Measurements from ENCODE around the gene EDDM3A.
"Not testable (repeated sequence)": the region's sequence is repeated elsewhere in the genome, so short reads cannot be mapped to it uniquely, and the experiment has no call there.

Gene EDDM3A

GRCh38 chr14:20730891-20731290 lies 14.8 kb upstream of the EDDM3A start:
- no peaks in the 10 kb centered on the region for H3K4me1 ChIP-seq (ENCODE audit: control extremely low read depth in 1 of 4, control insufficient read depth in 4 of 4, insufficient read depth in 4 of 4, low read length in 3 of 4)
- H3K9me3 ChIP-seq (ENCODE audit: control extremely low read depth in 1 of 5, control insufficient read depth in 4 of 5, insufficient read depth in 2 of 5, low read depth in 1 of 5, low read length in 4 of 5), result no peaks in the 10 kb centered on the region
- H3K27me3 ChIP-seq (replicated peaks in 2 of 5; ENCODE audit: control insufficient read depth in 4 of 5, insufficient read depth in 5 of 5, low read length in 4 of 5), result no peaks in the 10 kb centered on the region
- DNase-seq, result no peak
- H3K27ac ChIP-seq (ENCODE audit: insufficient read depth in 1 of 2, low read depth in 1 of 2, low read length in 2 of 2, poor library complexity in 1 of 2, severe bottlenecking in 2 of 2), result no peak overlapping the region
- 58% methylated on average over 5 of the region's 6 CpGs for WGBS (ENCODE audit: insufficient coverage)
- POLR2A ChIA-PET, result no interaction called here
- no peaks in the 10 kb centered on the region for H3K36me3 ChIP-seq (ENCODE audit: control insufficient read depth in 4 of 4, insufficient read depth in 4 of 4, low read length in 3 of 4)
- no peak overlapping the region for H3K4me3 ChIP-seq (ENCODE audit: control insufficient read depth in 1 of 7, extremely low read depth in 1 of 7, insufficient read depth in 4 of 7, low read depth in 2 of 7, low read length in 6 of 7)
- CTCF ChIA-PET, result interaction anchor here (1.0 to 1.6 kb wide), 3 partner anchors 9 to 31 kb away, joined by 3 read pairs; no protein-coding TSS in a partner anchor

- ChIA-PET POLR2A (no interaction called here), CTCF (interaction anchor here (0.6 to 2.7 kb wide), 5 partner anchors 10 to 78 kb away, joined by 3 to 8 read pairs (median 3); no protein-coding TSS in a partner anchor)
- Histone ChIP-seq H3K4me3 (ENCODE audit: control insufficient read depth in 1 of 7, extremely low read depth in 1 of 7, insufficient read depth in 4 of 7, low read depth in 2 of 7, low read length in 6 of 7) (no peak overlapping the region), H3K9me3 (ENCODE audit: control extremely low read depth in 1 of 5, control insufficient read depth in 4 of 5, insufficient read depth in 2 of 5, low read depth in 1 of 5, low read length in 4 of 5) (no peaks in the 10 kb centered on the region), H3K27ac (ENCODE audit: insufficient read depth in 1 of 2, low read depth in 1 of 2, low read length in 2 of 2, poor library complexity in 1 of 2, severe bottlenecking in 2 of 2) (no peak overlapping the region), H3K36me3 (ENCODE audit: control insufficient read depth in 4 of 4, insufficient read depth in 4 of 4, low read length in 3 of 4) (no peaks in the 10 kb centered on the region), H3K4me1 (ENCODE audit: control extremely low read depth in 1 of 4, control insufficient read depth in 4 of 4, insufficient read depth in 4 of 4, low read length in 3 of 4) (no peaks in the 10 kb centered on the region), H3K27me3 (replicated peaks in 2 of 5; ENCODE audit: control insufficient read depth in 4 of 5, insufficient read depth in 5 of 5, low read length in 4 of 5) (no peaks in the 10 kb centered on the region)
- 100% methylated on average over 2 of the region's 5 CpGs for WGBS (ENCODE audit: insufficient coverage)
- DNase-seq, result no peak
Measured at GRCh38 chr14:20732477-20732876, 13.2 kb upstream of the EDDM3A start.

- POLR2A ChIA-PET, result no interaction called here
- Histone ChIP-seq H3K36me3 (ENCODE audit: control insufficient read depth in 4 of 4, insufficient read depth in 4 of 4, low read length in 3 of 4) (no peaks in the 10 kb centered on the region), H3K27ac (ENCODE audit: insufficient read depth in 1 of 2, low read depth in 1 of 2, low read length in 2 of 2, poor library complexity in 1 of 2, severe bottlenecking in 2 of 2) (no peak overlapping the region), H3K27me3 (replicated peaks in 2 of 5; ENCODE audit: control insufficient read depth in 4 of 5, insufficient read depth in 5 of 5, low read length in 4 of 5) (no peaks in the 10 kb centered on the region), H3K4me1 (ENCODE audit: control extremely low read depth in 1 of 4, control insufficient read depth in 4 of 4, insufficient read depth in 4 of 4, low read length in 3 of 4) (no peaks in the 10 kb centered on the region), H3K9me3 (ENCODE audit: control extremely low read depth in 1 of 5, control insufficient read depth in 4 of 5, insufficient read depth in 2 of 5, low read depth in 1 of 5, low read length in 4 of 5) (no peaks in the 10 kb centered on the region), H3K4me3 (ENCODE audit: control insufficient read depth in 1 of 7, extremely low read depth in 1 of 7, insufficient read depth in 4 of 7, low read depth in 2 of 7, low read length in 6 of 7) (no peak overlapping the region)
- CTCF ChIA-PET, result interaction anchor here (0.6 to 2.7 kb wide), 6 partner anchors 11 to 133 kb away, joined by 3 to 8 read pairs (median 3); no protein-coding TSS in a partner anchor
- DNase-seq, result no peak
- 63% methylated on average over 6 of the region's 6 CpGs for WGBS (ENCODE audit: insufficient coverage)
Measured at GRCh38 chr14:20732979-20733635, 12.6 kb upstream of the EDDM3A start.

- H3K4me1 ChIP-seq (ENCODE audit: control extremely low read depth in 1 of 4, control insufficient read depth in 4 of 4, insufficient read depth in 4 of 4, low read length in 3 of 4), result no peaks in the 10 kb centered on the region
- ChIA-PET POLR2A (no interaction called here), CTCF (interaction anchor here (0.7 to 2.7 kb wide), 3 partner anchors 10 to 133 kb away, joined by 3 to 8 read pairs (median 4); no protein-coding TSS in a partner anchor)
- no peak overlapping the region for H3K4me3 ChIP-seq (ENCODE audit: control insufficient read depth in 1 of 7, extremely low read depth in 1 of 7, insufficient read depth in 4 of 7, low read depth in 2 of 7, low read length in 6 of 7)
- no peak for DNase-seq
- no peaks in the 10 kb centered on the region for H3K27me3 ChIP-seq (replicated peaks in 2 of 5; ENCODE audit: control insufficient read depth in 4 of 5, insufficient read depth in 5 of 5, low read length in 4 of 5)
- H3K27ac ChIP-seq (ENCODE audit: insufficient read depth in 1 of 2, low read depth in 1 of 2, low read length in 2 of 2, poor library complexity in 1 of 2, severe bottlenecking in 2 of 2), result no peak overlapping the region
- H3K9me3 ChIP-seq (ENCODE audit: control extremely low read depth in 1 of 5, control insufficient read depth in 4 of 5, insufficient read depth in 2 of 5, low read depth in 1 of 5, low read length in 4 of 5), result no peaks in the 10 kb centered on the region
- 0% methylated on average over 1 of the region's 6 CpGs for WGBS (ENCODE audit: insufficient coverage)
- H3K36me3 ChIP-seq (ENCODE audit: control insufficient read depth in 4 of 4, insufficient read depth in 4 of 4, low read length in 3 of 4), result no peaks in the 10 kb centered on the region
Measured at GRCh38 chr14:20733684-20734429, 11.8 kb upstream of the EDDM3A start.

GRCh38 chr14:20734430-20734806 lies 11.3 kb upstream of the EDDM3A start:
- DNase-seq, result no peak
- no peaks in the 10 kb centered on the region for H3K9me3 ChIP-seq (ENCODE audit: control extremely low read depth in 1 of 5, control insufficient read depth in 4 of 5, insufficient read depth in 2 of 5, low read depth in 1 of 5, low read length in 4 of 5)
- no peaks in the 10 kb centered on the region for H3K36me3 ChIP-seq (ENCODE audit: control insufficient read depth in 4 of 4, insufficient read depth in 4 of 4, low read length in 3 of 4)
- ChIA-PET CTCF (interaction anchor here (1.0 to 2.7 kb wide), 2 partner anchors 9 to 36 kb away, joined by 4 to 8 read pairs; no protein-coding TSS in a partner anchor), POLR2A (no interaction called here)
- no peaks in the 10 kb centered on the region for H3K27me3 ChIP-seq (replicated peaks in 2 of 5; ENCODE audit: control insufficient read depth in 4 of 5, insufficient read depth in 5 of 5, low read length in 4 of 5)
- WGBS (ENCODE audit: insufficient coverage), result 100% methylated on average over 2 of the region's 4 CpGs
- H3K4me3 ChIP-seq (ENCODE audit: control insufficient read depth in 1 of 7, extremely low read depth in 1 of 7, insufficient read depth in 4 of 7, low read depth in 2 of 7, low read length in 6 of 7), result no peak overlapping the region
- no peak overlapping the region for H3K27ac ChIP-seq (ENCODE audit: insufficient read depth in 1 of 2, low read depth in 1 of 2, low read length in 2 of 2, poor library complexity in 1 of 2, severe bottlenecking in 2 of 2)
- H3K4me1 ChIP-seq (ENCODE audit: control extremely low read depth in 1 of 4, control insufficient read depth in 4 of 4, insufficient read depth in 4 of 4, low read length in 3 of 4), result no peaks in the 10 kb centered on the region

GRCh38 chr14:20738292-20738691 lies 7.4 kb upstream of the EDDM3A start:
- CTCF ChIA-PET, result interaction anchor here (0.6 kb wide), 1 partner anchor 20 kb away, joined by 3 read pairs; no protein-coding TSS in a partner anchor
- H3K4me3 ChIP-seq (ENCODE audit: control insufficient read depth in 1 of 7, extremely low read depth in 1 of 7, insufficient read depth in 4 of 7, low read depth in 2 of 7, low read length in 6 of 7); POLR2A ChIA-PET; DNase-seq; H3K36me3 ChIP-seq (ENCODE audit: control insufficient read depth in 4 of 4, insufficient read depth in 4 of 4, low read length in 3 of 4); H3K4me1 ChIP-seq (ENCODE audit: control extremely low read depth in 1 of 4, control insufficient read depth in 4 of 4, insufficient read depth in 4 of 4, low read length in 3 of 4); H3K27ac ChIP-seq (ENCODE audit: insufficient read depth in 1 of 2, low read depth in 1 of 2, low read length in 2 of 2, poor library complexity in 1 of 2, severe bottlenecking in 2 of 2); H3K9me3 ChIP-seq (ENCODE audit: control extremely low read depth in 1 of 5, control insufficient read depth in 4 of 5, insufficient read depth in 2 of 5, low read depth in 1 of 5, low read length in 4 of 5); H3K27me3 ChIP-seq (replicated peaks in 2 of 5; ENCODE audit: control insufficient read depth in 4 of 5, insufficient read depth in 5 of 5, low read length in 4 of 5): not testable (repeated sequence)
- 100% methylated on average over 1 of the region's 7 CpGs for WGBS (ENCODE audit: insufficient coverage)

- Histone ChIP-seq H3K9me3 (ENCODE audit: control extremely low read depth in 1 of 5, control insufficient read depth in 4 of 5, insufficient read depth in 2 of 5, low read depth in 1 of 5, low read length in 4 of 5) (no peaks in the 10 kb centered on the region), H3K36me3 (ENCODE audit: control insufficient read depth in 4 of 4, insufficient read depth in 4 of 4, low read length in 3 of 4) (no peaks in the 10 kb centered on the region), H3K27me3 (replicated peaks in 2 of 5; ENCODE audit: control insufficient read depth in 4 of 5, insufficient read depth in 5 of 5, low read length in 4 of 5) (peaks cover 0 to 4% (median 0%) of the 10 kb centered on the region in 5 experiments), H3K4me3 (ENCODE audit: control insufficient read depth in 1 of 7, extremely low read depth in 1 of 7, insufficient read depth in 4 of 7, low read depth in 2 of 7, low read length in 6 of 7) (no peak overlapping the region), H3K4me1 (ENCODE audit: control extremely low read depth in 1 of 4, control insufficient read depth in 4 of 4, insufficient read depth in 4 of 4, low read length in 3 of 4) (no peaks in the 10 kb centered on the region), H3K27ac (ENCODE audit: insufficient read depth in 1 of 2, low read depth in 1 of 2, low read length in 2 of 2, poor library complexity in 1 of 2, severe bottlenecking in 2 of 2) (no peak overlapping the region)
- POLR2A ChIA-PET, result no interaction called here
- 100% methylated on average over 2 of the region's 4 CpGs for WGBS (ENCODE audit: insufficient coverage)
- CTCF ChIA-PET, result interaction anchor here (1.8 to 3.0 kb wide), 2 partner anchors 9 to 39 kb away, joined by 5 to 8 read pairs; partner anchors contain the start of gene RNASE6
- DNase-seq, result no peak
Measured at GRCh38 chr14:20742132-20742531, 3.6 kb upstream of the EDDM3A start.

All from common myeloid progenitor, CD34-positive (primary cell).